22Rv1 (cell line): ENCODE measurements around the gene COPS6.

Experiments used
- ZFX ChIP-seq: fragments of 450-650 bp; IDR thresholded peaks from 2 replicates; pipeline ENCODE4 v1.6.1; 2017; ENCODE audit warnings: antibody characterized with exemption, borderline replicate concordance
- TF ChIP-seq, protein P1 (sequence below): fragments of 450-650 bp; IDR thresholded peaks from 2 replicates; pipeline ENCODE4 v1.5.1; 2017; ENCODE audit warnings: mild to moderate bottlenecking

DNA sequence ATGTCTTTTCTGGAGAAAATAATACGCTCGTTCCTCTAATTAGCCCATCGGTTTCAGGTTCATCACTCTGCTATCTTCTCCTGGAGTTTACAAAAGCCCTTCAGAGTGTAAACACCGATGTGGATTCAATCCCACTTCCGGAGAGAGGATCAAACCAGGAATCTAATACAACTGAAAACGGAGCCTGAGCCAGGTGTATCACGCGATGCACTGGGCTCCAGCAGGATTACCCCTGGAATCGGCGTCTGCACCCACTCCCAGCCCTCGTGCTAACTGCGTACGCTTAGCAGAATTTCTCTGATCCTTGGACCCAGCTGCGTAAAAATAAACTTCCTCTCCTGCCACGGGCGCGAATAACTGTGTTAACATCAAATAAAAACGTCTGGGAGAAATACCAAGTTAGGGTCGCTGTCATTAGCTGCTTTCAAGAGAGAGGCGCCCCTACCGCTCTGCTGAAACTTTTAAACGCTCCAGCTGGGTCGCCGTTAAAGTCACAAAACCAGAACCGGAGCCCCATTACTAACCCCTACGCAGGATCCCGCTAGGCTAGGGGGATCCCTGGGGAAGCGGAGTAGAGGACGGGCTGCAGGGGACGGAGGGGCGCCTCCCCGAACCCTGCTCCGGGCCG is 7.7 kb upstream of the COPS6 start:
- TF ChIP-seq, protein P1, sequence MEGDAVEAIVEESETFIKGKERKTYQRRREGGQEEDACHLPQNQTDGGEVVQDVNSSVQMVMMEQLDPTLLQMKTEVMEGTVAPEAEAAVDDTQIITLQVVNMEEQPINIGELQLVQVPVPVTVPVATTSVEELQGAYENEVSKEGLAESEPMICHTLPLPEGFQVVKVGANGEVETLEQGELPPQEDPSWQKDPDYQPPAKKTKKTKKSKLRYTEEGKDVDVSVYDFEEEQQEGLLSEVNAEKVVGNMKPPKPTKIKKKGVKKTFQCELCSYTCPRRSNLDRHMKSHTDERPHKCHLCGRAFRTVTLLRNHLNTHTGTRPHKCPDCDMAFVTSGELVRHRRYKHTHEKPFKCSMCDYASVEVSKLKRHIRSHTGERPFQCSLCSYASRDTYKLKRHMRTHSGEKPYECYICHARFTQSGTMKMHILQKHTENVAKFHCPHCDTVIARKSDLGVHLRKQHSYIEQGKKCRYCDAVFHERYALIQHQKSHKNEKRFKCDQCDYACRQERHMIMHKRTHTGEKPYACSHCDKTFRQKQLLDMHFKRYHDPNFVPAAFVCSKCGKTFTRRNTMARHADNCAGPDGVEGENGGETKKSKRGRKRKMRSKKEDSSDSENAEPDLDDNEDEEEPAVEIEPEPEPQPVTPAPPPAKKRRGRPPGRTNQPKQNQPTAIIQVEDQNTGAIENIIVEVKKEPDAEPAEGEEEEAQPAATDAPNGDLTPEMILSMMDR, result no peak
- TF ChIP-seq ZFX, result no peak
